Kasumi-1 (cell line): Measurements from ENCODE around the gene RABEP1.

Experiments used
- DNase-seq, 2 experiments: peaks; one replicate each; lab custom pipeline; 2025; lab: John Stamatoyannopoulos, UW

Gene RABEP1

DNA sequence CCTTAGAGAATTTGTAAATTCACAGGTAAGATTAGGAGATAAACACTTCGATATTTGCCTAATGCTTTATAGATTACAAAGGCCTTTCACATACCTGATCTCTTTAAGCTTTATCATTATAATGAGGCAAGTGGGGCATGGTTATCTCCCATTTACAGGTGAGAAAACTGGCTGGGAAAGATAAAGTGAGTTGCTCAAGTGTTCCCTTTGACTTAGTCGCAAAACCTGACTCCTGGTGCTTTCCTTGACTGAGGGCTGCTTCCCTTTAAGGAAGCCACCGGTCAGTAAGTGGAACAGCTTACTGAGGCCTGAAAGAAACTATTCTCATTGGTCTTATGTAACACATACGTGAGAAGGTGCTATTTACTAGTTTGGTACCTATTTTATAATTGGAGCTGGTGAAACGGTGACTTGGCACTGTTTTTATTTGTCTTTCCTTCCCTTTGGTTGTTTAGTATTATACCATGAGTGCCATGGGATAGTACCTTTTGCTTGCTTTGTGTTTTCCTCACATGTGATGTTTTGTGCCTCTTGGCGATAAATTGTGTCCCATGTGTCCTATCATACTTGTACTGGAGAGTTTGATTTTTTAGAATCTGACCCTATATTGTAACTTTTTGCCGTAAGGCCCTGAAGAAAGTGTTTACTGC, 80.2 kb downstream of the RABEP1 start:
- no peak for DNase-seq

DNA sequence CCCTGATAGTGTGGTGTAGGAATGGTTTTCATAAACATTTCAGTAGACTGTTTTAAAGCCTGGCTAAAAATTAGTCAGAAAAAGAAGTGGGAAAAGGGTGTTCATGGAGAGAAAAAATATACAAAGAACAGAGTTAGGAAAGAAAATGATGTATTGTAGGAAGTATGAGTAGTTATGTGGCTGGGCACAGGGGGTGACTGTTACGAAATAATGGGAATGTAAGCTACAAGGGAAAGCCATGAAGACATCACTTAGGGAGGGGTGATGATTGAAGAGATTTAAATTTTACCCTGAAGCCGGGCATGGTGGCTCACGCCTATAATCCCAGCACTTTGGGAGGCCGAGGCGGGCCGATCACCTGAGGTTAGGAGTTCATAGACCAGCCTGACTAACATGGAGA, 82.1 kb downstream of the RABEP1 start:
- no peak for DNase-seq

DNA sequence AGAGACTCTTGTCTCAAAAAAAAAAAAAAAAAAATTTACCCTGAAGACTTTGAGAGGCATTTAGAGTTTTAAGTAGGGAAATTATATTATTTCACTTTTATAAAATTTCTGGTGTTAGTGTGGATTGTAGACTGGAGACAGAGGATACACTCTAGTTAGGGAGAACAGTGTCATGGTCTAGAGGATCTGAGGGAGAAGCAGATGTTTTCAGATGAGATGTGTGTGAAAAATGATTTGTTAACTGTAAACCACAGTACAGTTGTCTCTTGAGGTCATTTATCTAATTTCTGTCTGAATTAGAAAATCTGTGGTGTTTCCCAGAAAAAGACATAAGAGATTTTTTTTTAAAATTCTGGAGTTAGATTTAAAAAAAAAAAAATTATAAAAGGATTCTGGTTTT, 82.6 kb downstream of the RABEP1 start:
- no peak for DNase-seq

DNA sequence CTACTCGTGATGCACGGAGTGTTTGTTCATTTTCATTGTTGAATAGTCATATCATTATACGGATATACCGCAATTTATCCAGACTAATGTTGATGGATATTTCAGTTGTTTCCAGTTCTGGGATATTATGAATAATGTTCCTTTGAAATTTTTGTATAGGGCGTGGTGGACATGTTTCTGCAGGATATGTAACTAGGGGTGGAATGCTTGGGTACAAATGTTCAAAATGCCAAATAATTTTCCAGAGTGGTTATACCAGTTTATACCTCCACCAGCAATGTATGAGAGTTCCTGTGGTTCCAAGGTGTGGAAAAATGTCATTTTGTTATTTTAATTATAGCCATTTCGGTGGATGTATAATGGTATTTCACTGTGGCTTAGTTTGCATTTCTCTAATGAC, 83.7 kb downstream of the RABEP1 start:
- DNase-seq: no peak

DNA sequence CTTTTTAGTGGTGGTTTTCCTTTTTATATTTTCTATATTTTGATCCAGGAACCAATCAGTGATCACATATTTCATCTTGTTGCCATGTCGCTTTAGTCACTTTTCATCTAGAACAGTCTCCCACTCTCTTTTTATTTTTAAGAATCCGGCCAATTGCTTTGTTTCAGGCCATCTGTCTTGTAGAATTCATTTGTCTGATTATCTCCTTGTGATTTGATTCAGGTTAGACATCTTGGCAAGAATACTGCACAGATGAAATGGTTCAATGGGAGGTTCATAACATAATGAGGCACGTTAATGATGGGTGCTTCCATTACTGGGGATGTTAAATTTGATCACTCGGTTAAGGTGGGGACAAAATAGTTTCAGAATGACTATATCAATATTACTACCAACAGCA, 88.3 kb downstream of the RABEP1 start:
- DNase-seq: no peak

DNA sequence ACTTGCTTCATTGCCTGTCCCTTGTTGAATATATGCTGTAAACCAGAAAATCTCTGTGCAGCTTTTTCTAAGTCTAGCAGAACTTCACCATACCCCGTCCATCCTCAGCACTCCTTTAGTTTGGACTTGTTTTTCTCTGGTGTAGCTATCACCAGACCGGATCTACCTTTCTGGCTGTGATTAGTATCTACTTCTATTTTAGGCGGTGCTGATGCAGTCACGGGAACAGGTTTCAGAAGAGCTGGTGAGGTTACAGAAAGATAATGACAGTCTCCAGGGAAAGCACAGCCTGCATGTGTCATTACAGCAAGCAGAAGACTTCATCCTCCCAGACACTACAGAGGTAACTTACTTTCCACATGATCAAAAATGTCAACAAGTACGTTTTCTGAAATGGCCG, 91.0 kb downstream of the RABEP1 start:
- DNase-seq: no peak

DNA sequence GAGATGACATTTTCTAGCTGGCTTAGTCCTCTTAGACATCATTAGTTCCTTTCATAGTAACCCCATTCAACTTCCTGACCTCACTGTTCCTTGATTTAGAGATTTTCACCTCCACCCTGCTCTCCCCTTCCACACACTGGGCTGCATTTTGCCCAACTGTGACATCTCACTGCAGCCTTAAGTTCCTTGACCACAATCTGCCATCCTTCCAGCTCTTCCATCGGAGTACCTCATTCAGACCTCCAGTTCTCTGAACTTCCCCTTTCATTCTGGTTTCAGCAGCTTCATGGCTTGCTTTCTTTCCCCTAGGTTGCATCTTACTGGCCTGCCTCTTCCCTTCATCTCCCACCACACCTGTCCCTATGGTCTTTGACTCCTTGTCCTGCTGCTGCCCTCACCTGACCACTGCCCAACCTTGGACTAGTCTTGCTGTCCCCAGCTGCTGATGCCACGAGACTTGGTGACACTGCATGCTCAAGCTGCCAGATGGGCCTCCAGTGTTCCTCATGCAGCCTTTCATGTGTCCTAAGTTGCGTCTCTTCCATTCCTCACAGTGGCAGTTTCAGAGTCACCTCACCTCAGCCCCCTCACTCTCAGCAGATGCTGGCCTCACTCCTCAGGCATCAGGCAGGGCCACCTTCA, 96.6 kb downstream of the RABEP1 start:
- DNase-seq: peak; percentile 31 to 45

DNA sequence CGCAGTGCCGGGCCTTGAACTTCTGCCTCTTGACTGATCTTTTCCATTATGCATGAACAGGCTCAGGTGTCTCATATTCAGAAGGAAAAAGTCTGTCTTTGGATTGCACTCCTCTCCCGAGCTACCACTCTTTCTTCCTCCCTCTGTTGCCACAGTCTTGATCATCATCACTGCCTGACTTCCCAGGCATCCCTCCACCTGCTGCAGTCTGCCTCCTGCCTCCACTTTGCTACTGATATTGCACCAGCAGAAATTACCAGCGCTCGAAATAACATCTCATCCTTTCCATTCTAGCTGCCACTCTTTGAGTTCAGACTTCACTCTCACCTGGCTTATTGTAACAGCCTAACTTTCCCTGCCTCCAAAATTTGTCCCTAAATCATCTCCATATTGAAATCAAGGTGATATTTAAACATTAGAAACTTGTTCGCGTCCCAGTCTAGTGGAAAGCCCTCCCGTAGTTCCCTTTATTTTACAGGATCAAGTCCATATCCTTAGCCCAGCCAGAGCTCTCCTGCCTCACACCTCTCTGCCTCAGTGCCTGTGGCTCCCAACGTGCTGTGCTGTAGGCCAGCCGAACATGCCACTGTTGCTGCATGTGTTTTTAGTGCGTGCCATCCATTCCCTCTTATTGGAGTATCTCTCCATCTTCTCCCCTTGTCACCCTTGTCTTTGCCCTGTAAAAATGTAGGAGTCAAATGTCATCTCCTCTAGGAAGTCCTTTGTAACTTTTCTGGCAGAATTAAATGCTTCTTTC, 97.4 kb downstream of the RABEP1 start:
- DNase-seq: no peak

DNA sequence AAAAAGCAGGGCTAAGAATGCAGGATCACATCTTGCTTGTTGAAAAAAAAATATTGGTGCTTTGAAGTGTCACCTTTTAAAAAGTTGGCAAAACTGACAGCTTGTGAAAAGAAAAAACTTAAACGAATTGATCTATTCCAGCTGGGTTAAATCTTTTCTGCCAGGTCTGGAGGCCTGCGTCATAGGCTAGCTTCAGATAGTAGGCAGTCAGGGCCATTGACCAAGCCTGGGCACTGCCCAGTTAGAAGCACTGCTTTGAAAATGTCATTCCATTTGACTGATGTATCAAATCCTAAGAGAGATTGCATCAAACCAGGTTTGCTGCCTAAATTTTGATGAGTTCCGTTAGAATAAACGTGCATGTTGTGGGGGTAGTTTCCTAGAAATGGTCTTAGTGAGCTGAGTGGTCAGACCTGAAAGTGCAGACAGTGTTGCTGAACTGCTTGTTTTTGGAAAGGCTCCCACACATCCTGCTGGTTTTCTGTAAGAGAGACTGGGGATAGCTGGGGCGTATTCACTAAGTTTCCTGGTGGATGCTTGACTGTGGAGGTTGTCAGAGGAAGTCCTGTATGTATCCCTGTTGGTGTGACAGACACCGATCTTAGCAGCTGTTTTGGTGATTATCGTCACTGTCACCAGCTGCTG, 98.5 kb downstream of the RABEP1 start:
- no peak for DNase-seq

DNA sequence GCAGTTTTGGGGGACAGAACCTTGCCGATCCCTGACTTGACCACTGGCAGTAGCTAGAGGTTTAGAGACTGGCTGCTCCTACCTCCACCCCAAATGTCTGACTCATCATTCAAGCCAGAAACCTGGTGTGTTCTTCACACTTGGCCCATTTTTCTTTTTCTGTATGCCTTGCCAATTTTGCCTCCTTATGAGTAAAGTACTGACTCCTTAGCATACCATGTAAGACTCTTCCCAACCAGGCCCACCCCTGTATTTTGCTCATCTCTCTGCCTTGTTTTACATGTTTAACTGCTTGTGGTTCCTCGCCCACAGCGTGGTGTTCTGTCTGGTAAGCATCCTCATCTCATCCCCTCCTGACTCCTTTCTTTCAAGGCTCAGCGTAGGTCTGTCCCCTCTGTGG, 99.5 kb downstream of the RABEP1 start:
- no peak for DNase-seq

DNA sequence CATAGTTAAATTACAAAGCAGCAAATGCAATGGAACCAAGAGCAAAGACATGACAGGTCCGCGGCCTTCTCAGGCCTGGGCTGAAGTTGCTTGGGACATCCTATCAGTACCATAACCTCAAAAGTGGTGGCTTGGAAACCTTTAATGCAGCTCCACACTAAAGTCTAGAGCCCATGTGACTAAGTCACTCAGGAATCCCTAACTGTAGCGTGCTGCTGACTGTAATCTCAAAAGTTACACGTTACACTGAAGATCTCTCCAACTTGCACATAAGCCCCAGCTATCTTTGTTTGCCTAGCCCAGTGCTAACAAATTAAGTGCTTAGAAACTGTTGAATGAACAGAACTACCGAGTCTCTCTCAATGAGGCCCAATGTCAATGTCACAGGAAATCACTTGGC, 109.6 kb downstream of the RABEP1 start:
- no peak for DNase-seq

DNA sequence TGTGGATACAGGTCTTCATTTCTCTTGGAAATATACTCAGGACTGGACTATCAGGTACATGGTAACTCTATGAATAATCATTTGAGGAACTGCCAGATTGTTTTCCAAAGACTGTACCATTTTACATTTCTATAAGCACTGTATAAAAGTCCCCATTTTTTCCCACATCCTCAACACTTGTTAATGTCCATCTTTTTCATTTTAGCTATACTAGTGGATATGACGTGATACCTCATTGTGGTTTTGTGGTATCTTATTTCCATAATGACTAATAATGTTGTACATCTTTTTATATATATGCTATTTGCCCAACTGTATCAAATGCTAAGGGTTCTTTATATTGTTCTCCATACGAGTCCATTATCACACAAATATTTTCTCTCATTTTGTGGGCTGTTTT, 114.5 kb downstream of the RABEP1 start:
- no peak for DNase-seq

DNA sequence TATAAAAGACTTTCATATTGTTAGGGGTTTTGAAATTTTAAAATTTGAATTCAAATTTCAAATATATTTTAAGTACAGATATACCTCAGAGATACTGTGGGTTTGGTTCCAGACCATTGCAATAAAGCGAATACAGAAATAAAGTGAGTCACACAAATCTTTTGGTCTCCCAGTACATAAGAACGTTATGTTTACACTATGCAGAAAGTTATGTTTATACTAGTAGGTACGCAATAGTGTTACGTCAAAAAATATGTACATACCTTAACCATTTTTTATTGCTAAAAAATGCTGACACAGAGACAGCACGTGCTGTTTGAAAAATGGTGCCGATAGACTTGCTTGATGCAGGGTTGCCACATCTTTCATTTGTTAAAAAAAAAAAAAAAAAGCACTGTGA, 117.7 kb downstream of the RABEP1 start:
- no peak for DNase-seq

DNA sequence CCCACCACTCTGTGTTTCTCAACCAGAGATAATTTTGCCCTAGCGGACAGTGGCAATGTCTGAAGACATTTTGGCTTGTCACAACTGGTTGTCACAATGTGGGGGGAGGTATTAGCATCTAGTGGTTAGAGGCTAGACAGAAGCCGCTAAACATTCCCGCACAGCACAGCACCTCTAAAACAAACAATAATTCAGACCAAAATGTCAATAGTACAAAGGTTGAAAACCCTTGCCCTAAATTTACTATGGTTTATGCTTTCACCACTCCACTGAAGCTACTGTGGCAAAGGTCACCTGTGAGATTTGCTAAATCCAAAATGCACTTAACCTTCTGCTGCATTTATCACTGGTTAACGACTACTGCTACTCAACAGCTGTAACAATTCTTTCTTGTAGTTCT, 123.3 kb downstream of the RABEP1 start:
- no peak for DNase-seq

DNA sequence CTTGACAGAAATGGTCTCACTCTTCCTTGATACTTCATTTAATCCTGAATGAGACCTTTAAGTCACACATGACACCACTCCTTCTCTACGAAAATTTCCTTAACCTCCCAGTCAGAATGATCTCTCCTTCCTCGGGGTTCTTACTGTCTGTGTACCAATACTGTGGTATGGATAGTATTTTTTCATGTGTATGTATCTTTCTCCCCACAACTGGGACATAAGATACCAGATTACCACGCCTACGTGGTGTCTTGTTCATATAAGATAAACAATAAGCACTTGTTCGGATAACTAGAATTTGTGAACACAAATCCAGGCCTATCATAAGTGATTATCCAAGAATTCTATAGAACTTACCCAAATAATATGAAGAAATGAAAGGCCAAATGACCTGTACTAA, 126.1 kb downstream of the RABEP1 start:
- DNase-seq: no peak

DNA sequence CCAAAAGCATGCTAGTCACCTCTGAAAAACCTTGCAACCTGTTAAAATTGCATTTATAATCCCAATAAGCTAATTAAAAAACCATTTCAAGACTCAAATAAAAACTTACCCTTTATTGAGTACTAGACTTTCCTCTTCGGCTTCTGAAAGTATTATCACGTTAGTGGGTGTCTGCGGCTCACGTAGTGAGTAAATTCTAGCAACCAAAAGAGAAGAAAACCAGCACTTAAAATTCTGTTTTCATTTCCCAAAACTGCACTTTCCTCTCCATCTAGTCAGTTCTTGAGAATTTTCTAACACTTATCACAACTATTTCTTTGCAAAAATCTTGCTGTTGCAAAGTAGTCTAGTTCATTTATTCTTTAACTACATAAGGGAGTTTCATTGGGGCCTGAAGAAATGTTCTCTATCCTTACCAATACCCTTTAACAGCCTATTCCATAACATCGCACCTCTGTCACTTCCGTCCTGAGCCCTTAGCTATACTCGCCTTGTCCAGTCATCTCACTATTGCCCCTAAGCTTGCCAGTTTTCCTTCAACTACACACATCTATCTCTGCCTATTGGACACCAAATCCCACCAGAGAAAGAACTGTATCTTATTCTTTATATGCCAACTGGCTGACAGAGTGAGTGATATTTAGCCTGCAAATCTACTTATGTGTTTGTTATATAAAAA, 128.6 kb downstream of the RABEP1 start:
- DNase-seq: no peak

DNA sequence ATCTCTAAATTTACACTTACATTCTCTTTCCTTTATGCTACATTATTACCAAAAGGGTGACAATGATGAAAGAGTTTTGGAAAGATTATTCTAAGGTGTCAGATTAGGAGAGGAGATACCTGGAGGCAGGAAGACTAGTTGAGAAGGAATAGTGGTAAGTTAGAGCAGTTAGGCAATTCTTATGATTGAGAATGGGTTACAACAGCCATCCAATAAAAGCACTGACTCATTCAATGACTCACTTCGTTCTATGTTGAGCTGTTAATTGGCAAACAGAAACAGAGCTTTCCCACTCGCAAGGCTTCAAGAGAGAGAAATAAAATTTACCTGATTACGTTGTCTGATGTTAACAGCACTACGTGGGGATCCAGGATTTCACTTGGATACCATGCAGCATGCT, 131.6 kb downstream of the RABEP1 start:
- DNase-seq: no peak

DNA sequence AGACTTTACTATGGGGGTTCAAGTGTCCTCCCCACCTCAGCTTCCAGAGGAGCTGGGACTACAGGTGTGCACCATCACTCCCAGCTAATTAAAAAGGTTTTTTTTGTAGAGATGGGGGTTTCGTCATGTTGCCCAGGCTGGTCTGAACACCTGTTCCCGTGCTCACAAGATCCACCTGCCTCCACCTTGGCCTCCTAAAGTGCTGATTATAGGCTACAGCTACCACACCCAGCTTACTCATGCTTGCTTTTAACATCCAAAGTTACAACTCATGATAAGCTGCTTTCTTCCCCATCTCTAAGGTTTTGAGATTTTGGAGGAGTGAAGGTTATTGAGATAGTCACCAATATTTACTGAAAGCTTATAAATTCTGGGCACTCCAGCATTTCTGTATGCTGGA, 134.8 kb downstream of the RABEP1 start:
- DNase-seq: no peak

DNA sequence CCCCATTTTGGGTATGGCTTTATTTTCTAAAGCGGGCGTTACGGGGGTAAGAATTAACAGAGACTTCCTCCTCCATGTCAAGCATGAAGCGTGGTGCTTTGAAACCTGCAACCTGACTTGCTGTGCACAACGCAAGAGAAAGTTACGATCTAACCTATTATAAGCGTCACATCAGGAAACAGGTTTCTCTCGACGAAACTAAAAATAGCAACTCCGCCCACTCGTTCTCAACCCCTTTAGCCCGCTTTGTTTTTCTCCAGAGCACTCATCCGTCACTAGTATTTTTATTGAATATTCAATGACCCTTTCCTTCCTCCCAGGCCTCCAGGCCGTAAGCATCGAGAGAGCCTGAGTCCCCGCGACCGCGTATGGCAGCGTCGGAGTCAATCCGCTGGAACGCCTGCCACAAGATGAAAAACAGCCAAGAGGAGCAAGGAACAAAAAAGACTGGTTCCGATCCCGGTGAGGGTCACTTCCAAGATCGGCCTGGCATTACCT, 136.8 kb downstream of the RABEP1 start:
- peak; percentile 23 to 57 for DNase-seq

DNA sequence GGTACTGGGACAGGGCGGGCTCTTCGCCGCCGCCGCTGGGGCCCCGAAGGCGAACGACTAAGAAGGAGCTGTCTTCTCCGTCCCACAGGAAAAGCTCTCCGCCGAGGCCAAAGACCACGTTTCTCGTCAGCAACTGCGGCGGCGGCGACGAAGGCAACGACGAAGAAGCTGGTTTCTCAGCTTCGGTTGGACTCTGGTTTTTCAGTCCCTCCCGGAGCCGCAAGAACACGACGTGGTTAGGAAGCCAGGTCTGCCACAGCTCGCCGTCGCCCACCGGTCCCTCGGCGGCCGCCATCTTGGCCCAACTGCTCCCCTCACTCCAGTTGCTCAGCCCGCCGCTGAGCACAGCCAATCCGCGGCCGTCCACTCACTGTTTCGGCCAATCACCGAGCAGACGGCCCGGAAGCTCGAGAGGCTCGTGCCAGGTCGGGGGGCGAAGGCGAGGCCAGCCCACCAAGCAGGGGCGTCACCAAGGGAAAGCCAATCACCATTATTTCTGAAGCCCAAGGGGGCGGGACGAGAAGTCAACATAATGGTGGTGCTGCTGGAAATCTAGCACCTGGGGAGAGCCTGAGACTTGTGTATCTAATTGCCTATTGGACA, 137.4 kb downstream of the RABEP1 start, which contains the start of gene NUP88:
NUP88 (minus strand) TSS at position 307 of the 603 bp plus-strand sequence; CDS start at position 295, 12 bp downstream.
- DNase-seq: peak; percentile 89 to 91

DNA sequence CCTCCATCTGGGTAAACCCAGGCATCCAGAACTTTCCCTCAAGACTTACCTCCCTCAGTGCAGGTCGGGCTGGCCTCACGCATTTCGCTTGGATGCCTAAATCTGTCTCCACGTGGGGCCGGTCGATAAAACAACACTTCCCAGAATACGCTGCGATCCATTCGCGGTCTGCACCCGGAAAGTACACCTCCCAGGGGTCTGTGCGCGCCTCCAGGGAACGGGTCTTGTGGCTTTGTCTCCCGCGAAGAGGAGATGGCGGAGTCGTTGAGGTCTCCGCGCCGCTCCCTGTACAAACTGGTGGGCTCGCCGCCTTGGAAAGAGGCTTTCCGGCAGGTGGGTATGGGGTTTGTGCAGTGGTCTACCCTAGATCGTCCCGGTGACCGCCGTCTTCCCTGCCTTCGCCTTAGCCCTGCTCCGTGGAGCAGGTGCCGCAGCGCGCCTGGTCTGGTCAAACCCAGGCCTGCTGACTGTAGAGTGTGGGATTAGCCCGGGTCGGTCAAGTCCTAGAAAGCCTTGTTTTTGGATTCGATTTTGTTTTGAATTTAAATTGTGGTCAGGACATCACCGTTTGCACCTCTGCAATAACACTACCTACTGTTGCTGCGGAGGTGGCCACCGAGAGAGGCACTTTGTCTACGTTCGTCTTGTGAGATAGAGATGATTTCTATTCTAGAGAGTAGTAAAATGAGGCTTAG, 138.0 kb downstream of the RABEP1 start, which contains the start of gene RPAIN:
RPAIN (plus strand) TSS at position 224 of the 695 bp plus-strand sequence; CDS start at position 253, 29 bp downstream.
- peak; percentile 72 to 80 for DNase-seq
